ENCODE data around the gene RMI2. TPM values are rescaled to one million over a fixed set of nuclear protein-coding genes. Genes with fewer than 3 reads are reported as not detected.
A peak's percentile ranks its signal among the peaks of the same experiment; 100 is the strongest.

RMI2 gene
- total and polyA plus RNA-seq, 4 donors = 0.28 to 8.5 (median 0.83) TPM

DNA sequence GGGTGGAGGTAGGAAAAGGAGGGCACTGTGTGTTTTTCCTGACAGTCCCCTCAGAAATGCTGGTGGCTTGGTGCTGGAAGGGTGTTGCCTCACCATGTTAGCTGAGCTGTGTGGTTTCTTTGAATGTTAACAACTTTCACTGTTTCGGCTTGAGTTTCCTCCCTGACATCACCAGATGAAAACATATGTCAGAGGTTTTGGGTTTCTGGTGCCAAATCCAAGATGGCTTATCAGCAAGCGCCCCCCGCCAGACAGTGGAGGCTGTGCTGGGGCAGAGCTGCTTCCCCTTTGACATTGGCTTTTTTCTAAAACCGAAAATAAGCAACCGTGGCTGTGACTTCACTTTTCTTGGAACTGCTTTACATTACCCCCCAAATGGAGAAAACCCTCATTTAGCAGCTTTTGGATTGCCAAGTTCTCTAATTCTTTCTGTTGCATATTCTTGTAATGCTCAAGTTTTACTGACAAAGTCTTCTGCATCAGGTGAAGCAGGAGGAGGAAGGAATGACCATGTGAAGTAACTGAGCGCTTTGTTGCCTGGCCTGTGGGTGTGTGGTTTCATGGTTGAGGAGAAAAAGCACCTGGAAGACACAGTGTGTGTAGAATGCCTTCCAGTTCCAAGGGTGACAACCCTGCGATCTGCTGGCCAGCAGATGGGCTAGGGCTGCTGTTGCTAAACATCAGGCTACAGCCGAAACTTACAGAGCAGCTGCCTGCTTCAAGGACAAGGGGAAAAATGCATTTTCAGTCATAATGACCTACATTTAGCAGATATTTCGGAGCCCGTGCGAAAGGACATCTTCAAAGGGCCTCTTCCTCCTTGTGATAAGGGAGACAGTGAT is 9.7 kb downstream of the RMI2 start:
- Histone ChIP-seq H3K27me3 (ENCODE audit: control insufficient read depth in 4 of 4, insufficient read depth in 4 of 4, low read length in 3 of 4) (no peaks in the 10 kb centered on the region), H3K27ac (ENCODE audit: low read depth in 1 of 2, low read length in 2 of 2) (peak overlapping the region in 1 of 2 donors; percentile 25), H3K9ac (ENCODE audit: low read depth in 1 of 2, low read length in 2 of 2) (no peak overlapping the region), H3K4me1 (ENCODE audit: control insufficient read depth in 4 of 4, insufficient read depth in 4 of 4, low read length in 3 of 4) (no peaks in the 10 kb centered on the region), H3K36me3 (ENCODE audit: control insufficient read depth in 4 of 4, insufficient read depth in 3 of 4, low read depth in 1 of 4, low read length in 3 of 4) (no peaks in the 10 kb centered on the region), H3K4me3 (ENCODE audit: low read depth in 1 of 3, low read length in 3 of 3) (no peak overlapping the region), H3K9me3 (ENCODE audit: control insufficient read depth in 4 of 4, low read length in 3 of 4) (no peaks in the 10 kb centered on the region)
- WGBS = 72% methylated on average over 11 of the region's 11 CpGs
- DNase-seq (ENCODE audit: low spot score) = no peak
- TF ChIP-seq MAX (IDR thresholded peaks at IDR 0.05) (no peak), ATF3 (IDR thresholded peaks at IDR 0.05) (no peak), EGR1 (IDR thresholded peaks at IDR 0.05; ENCODE audit: low read depth in 2 of 2) (no peak), GABPA (IDR thresholded peaks at IDR 0.05 in 1 of 2, conservative IDR thresholded peaks at IDR 0.05 in 1 of 2) (no peak), FOXA2 (IDR thresholded peaks at IDR 0.05) (no peak), REST (IDR thresholded peaks at IDR 0.05) (no peak), RAD21 (IDR thresholded peaks at IDR 0.05) (no peak), TAF1 (conservative IDR thresholded peaks at IDR 0.05) (no peak), RXRA (IDR thresholded peaks at IDR 0.05) (no peak), ZBTB33 (IDR thresholded peaks at IDR 0.05) (no peak), HNF4G (IDR thresholded peaks at IDR 0.05) (no peak), FOXA1 (IDR thresholded peaks at IDR 0.05) (no peak)
- TF ChIP-seq, protein P1, sequence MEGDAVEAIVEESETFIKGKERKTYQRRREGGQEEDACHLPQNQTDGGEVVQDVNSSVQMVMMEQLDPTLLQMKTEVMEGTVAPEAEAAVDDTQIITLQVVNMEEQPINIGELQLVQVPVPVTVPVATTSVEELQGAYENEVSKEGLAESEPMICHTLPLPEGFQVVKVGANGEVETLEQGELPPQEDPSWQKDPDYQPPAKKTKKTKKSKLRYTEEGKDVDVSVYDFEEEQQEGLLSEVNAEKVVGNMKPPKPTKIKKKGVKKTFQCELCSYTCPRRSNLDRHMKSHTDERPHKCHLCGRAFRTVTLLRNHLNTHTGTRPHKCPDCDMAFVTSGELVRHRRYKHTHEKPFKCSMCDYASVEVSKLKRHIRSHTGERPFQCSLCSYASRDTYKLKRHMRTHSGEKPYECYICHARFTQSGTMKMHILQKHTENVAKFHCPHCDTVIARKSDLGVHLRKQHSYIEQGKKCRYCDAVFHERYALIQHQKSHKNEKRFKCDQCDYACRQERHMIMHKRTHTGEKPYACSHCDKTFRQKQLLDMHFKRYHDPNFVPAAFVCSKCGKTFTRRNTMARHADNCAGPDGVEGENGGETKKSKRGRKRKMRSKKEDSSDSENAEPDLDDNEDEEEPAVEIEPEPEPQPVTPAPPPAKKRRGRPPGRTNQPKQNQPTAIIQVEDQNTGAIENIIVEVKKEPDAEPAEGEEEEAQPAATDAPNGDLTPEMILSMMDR (IDR thresholded peaks at IDR 0.05; ENCODE audit: low read depth, low read length, missing input control) = no peak

DNA sequence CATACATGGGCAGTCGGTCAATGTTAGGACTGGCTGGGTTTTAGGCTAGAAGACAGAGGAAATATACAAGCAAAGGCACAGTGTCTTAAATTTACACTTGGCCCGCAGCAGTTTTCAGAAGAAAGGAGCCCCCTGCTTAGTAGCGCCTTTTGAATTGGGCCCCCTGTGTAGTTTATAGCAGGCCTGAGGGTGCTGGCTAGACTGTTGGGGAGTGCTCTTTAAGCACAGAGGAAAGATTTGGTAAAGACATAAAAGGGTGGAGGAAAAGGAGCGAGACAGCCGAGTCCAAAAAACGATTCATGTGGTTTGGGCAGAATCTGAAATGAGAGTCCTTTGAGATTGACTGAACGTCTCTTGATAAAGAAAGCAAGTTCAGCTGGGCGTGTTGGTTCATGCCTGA is 10.6 kb downstream of the RMI2 start:
- 88% methylated on average over 8 of the region's 8 CpGs for WGBS
- H3K27me3 ChIP-seq (ENCODE audit: control insufficient read depth in 4 of 4, insufficient read depth in 4 of 4, low read length in 3 of 4) = no peaks in the 10 kb centered on the region
- no peak overlapping the region for H3K4me3 ChIP-seq (ENCODE audit: low read depth in 1 of 3, low read length in 3 of 3)
- H3K9me3 ChIP-seq (ENCODE audit: control insufficient read depth in 4 of 4, low read length in 3 of 4) = no peaks in the 10 kb centered on the region
- no peak overlapping the region for H3K9ac ChIP-seq (ENCODE audit: low read depth in 1 of 2, low read length in 2 of 2)
- H3K27ac ChIP-seq (ENCODE audit: low read depth in 1 of 2, low read length in 2 of 2) = no peak overlapping the region
- no peaks in the 10 kb centered on the region for H3K4me1 ChIP-seq (ENCODE audit: control insufficient read depth in 4 of 4, insufficient read depth in 4 of 4, low read length in 3 of 4)
- no peak for DNase-seq (ENCODE audit: low spot score)
- no peaks in the 10 kb centered on the region for H3K36me3 ChIP-seq (ENCODE audit: control insufficient read depth in 4 of 4, insufficient read depth in 3 of 4, low read depth in 1 of 4, low read length in 3 of 4)
- TF ChIP-seq SP1 (IDR thresholded peaks at IDR 0.05) = no peak
- TF ChIP-seq RAD21 (IDR thresholded peaks at IDR 0.05) = no peak
- TF ChIP-seq HNF4G (IDR thresholded peaks at IDR 0.05) = no peak
- TF ChIP-seq HNF4A (conservative IDR thresholded peaks at IDR 0.05) = no peak
- TF ChIP-seq REST (IDR thresholded peaks at IDR 0.05) = no peak
- TF ChIP-seq NR2F2 (IDR thresholded peaks at IDR 0.05) = no peak
- no peak for TF ChIP-seq GABPA (IDR thresholded peaks at IDR 0.05 in 1 of 2, conservative IDR thresholded peaks at IDR 0.05 in 1 of 2)
- TF ChIP-seq RXRA (IDR thresholded peaks at IDR 0.05) = no peak
- no peak for TF ChIP-seq FOXA1 (IDR thresholded peaks at IDR 0.05)
- no peak for TF ChIP-seq ATF3 (IDR thresholded peaks at IDR 0.05)
- TF ChIP-seq FOXA2 (IDR thresholded peaks at IDR 0.05) = no peak
- no peak for TF ChIP-seq YY1 (IDR thresholded peaks at IDR 0.05)

All from liver (tissue), 9 donors.